HepG2 (cell line): ENCODE data around the gene EPHX1. TPM values are rescaled to one million over a fixed set of nuclear protein-coding genes. Genes with fewer than 3 reads are reported as not detected.

Source experiments
- BRCA1 ChIP-seq: sonication (generic); formaldehyde crosslinking; IDR thresholded peaks from 2 replicates; pipeline ENCODE4 v1.4.0; 2020; ENCODE audit warnings: missing genetic modification reagents
- FOSL2 ChIP-seq: sonication (generic); formaldehyde crosslinking; IDR thresholded peaks from 2 replicates; pipeline ENCODE4 v1.4.0; 2020; ENCODE audit warnings: missing genetic modification reagents
- HNRNPH1 ChIP-seq: fragments of 200-400 bp; formaldehyde crosslinking; optimal IDR thresholded peaks from 2 replicates; pipeline ENCODE3; 2017; ENCODE audit warnings: mild to moderate bottlenecking, low read depth, low read length
- IRX3 ChIP-seq: sonication (generic); formaldehyde crosslinking; IDR thresholded peaks from 2 replicates; pipeline ENCODE4 v1.8.1; 2023; ENCODE audit warnings: mild to moderate bottlenecking, low read depth, missing genetic modification reagents, borderline replicate concordance
- KDM3A ChIP-seq: IDR thresholded peaks from 2 replicates; pipeline ENCODE4 v1.6.1; 2018; ENCODE audit warnings: low read depth, missing compliant biosample characterization
- KMT2A ChIP-seq: sonication (generic); formaldehyde crosslinking; IDR thresholded peaks from 2 replicates; pipeline ENCODE4 v1.4.0; 2020; ENCODE audit warnings: missing genetic modification reagents
- MBNL3 ChIP-seq: fragments of 250-450 bp; sonication (Bioruptor Pico); conservative IDR thresholded peaks from 2 replicates; pipeline ENCODE4 v1.8.0; 2022; ENCODE audit warnings: mild to moderate bottlenecking, inconsistent platforms
- MTERF4 ChIP-seq: sonication (generic); formaldehyde crosslinking; IDR thresholded peaks from 2 replicates; pipeline ENCODE4 v1.8.0; 2023; ENCODE audit warnings: mild to moderate bottlenecking, missing genetic modification reagents
- MTF2 ChIP-seq: sonication (generic); formaldehyde crosslinking; IDR thresholded peaks from 2 replicates; pipeline ENCODE4 v1.5.0; 2020; ENCODE audit warnings: missing genetic modification reagents, borderline replicate concordance
- MZF1 ChIP-seq: sonication (generic); formaldehyde crosslinking; IDR thresholded peaks from 2 replicates; pipeline ENCODE4 v1.8.1; 2023; ENCODE audit warnings: mild to moderate bottlenecking, missing genetic modification reagents, borderline replicate concordance
- ONECUT2 ChIP-seq: sonication (generic); formaldehyde crosslinking; IDR thresholded peaks from 2 replicates; pipeline ENCODE4 v1.4.0; 2020; ENCODE audit warnings: missing genetic modification reagents
- RAD21 ChIP-seq: fragments of 450-650 bp; formaldehyde crosslinking; IDR thresholded peaks from 2 replicates; pipeline ENCODE4 v1.5.0; 2020; ENCODE audit warnings: mild to moderate bottlenecking
- RARA ChIP-seq: IDR thresholded peaks from 2 replicates; pipeline ENCODE4 v1.6.1; 2016; ENCODE audit warnings: missing genetic modification reagents, missing compliant biosample characterization
- RARG ChIP-seq: sonication (generic); formaldehyde crosslinking; IDR thresholded peaks from 2 replicates; pipeline ENCODE4 v1.4.0; 2020; ENCODE audit warnings: low read depth, mild to moderate bottlenecking, missing genetic modification reagents
- ZBTB1 ChIP-seq: sonication (generic); formaldehyde crosslinking; IDR thresholded peaks from 2 replicates; pipeline ENCODE4 v1.4.0; 2020; ENCODE audit warnings: missing genetic modification reagents, borderline replicate concordance
- ZBTB7A ChIP-seq: sonication (generic); formaldehyde crosslinking; IDR thresholded peaks from 2 replicates; pipeline ENCODE4 v1.8.0; 2022; ENCODE audit warnings: mild to moderate bottlenecking, missing genetic modification reagents
- ZNF232 ChIP-seq: sonication (generic); formaldehyde crosslinking; IDR thresholded peaks from 2 replicates; pipeline ENCODE4 v1.4.0; 2020; ENCODE audit warnings: missing genetic modification reagents, borderline replicate concordance
- ZNF251 ChIP-seq: sonication (generic); formaldehyde crosslinking; IDR thresholded peaks from 2 replicates; pipeline ENCODE4 v1.9.0; 2021; ENCODE audit warnings: mild to moderate bottlenecking, missing genetic modification reagents
- ZNF260 ChIP-seq: sonication (generic); formaldehyde crosslinking; IDR thresholded peaks from 2 replicates; pipeline ENCODE4 v1.4.0; 2020; ENCODE audit warnings: missing genetic modification reagents, low read depth, mild to moderate bottlenecking, borderline replicate concordance
- ZNF777 ChIP-seq: sonication (generic); formaldehyde crosslinking; IDR thresholded peaks from 2 replicates; pipeline ENCODE4 v1.4.0; 2020; ENCODE audit warnings: missing genetic modification reagents
- ZSCAN12 ChIP-seq: sonication (generic); formaldehyde crosslinking; IDR thresholded peaks from 2 replicates; pipeline ENCODE4 v1.9.0; 2021; ENCODE audit warnings: mild to moderate bottlenecking, missing genetic modification reagents
- polyA plus RNA-seq, 8 experiments: library from polyadenylated mRNA; depleted of rRNA in 3 of 8; stranded (reverse) in 7 of 8; unstranded in 1 of 8; fragments of >200 nt; fragmentation: Illumina TruSeq in 4 of 8; extraction: Trizol in 4 of 8; gene quantifications; 2 replicates each; pipeline versions ENCODE4 v1.2.1 to v1.2.3, GENCODE V29; 2011 to 2016; ENCODE audit warnings: low read depth in 4 of 8, missing spikeins in 1 of 8, mixed read lengths in 1 of 8; ENCODE audit not compliant: insufficient read depth in 1 of 8
- total RNA-seq, 5 experiments: library from RNA; depleted of rRNA; stranded (reverse); fragments of >200 nt; fragmentation: Illumina TruSeq; extraction: Trizol; gene quantifications; 2 replicates each; pipeline ENCODE4 v1.2.3, GENCODE V29; 2016; ENCODE audit warnings: low read depth in 1 of 5
- TF ChIP-seq, protein P1 (sequence below): sonication (generic); formaldehyde crosslinking; IDR thresholded peaks from 2 replicates; pipeline ENCODE4 v1.8.0; 2022; ENCODE audit warnings: mild to moderate bottlenecking, missing genetic modification reagents, moderate library complexity
- TF ChIP-seq, protein P2 (sequence below), 2 experiments: sonication (generic) in 1 of 2; formaldehyde crosslinking in 1 of 2; IDR thresholded peaks; 2 replicates each; pipeline versions ENCODE4 v1.4.0 to v1.6.1; 2016 to 2020; ENCODE audit warnings: borderline replicate concordance in 1 of 2, low read depth in 1 of 2, mild to moderate bottlenecking in 1 of 2, missing genetic modification reagents in 1 of 2
- TF ChIP-seq, protein P3 (sequence below): sonication (generic); formaldehyde crosslinking; IDR thresholded peaks from 2 replicates; pipeline ENCODE4 v1.4.0; 2020; ENCODE audit warnings: missing genetic modification reagents, borderline replicate concordance

The EPHX1 gene
- total and polyA plus RNA-seq, 2 of the 13 experiments (the other 11 are each of a cell fraction or from before 2014, with no cell fraction given), result 27.7 to 36.5 TPM

GRCh38 chr1:225825078-225825477, 15.2 kb downstream of the EPHX1 start (continued):
- TF ChIP-seq MBNL3 (CRISPR knock-in tag) (no peak), HNRNPH1 (no peak), RAD21 (CRISPR knock-in tag) (no peak), ONECUT2 (CRISPR knock-in tag) (no peak), KDM3A (CRISPR knock-in tag) (peak; percentile 66; the same call in 1 of the 2 replicates), KMT2A (peak; percentile 76; the same call in 1 of the 2 replicates), IRX3 (CRISPR knock-in tag) (no peak), BRCA1 (CRISPR knock-in tag) (no peak), RARG (CRISPR knock-in tag) (no peak), ZNF251 (CRISPR knock-in tag) (no peak), ZSCAN12 (no peak), ZNF777 (no peak), MTF2 (CRISPR knock-in tag) (no peak), ZBTB1 (CRISPR knock-in tag) (no peak), MZF1 (CRISPR knock-in tag) (no peak), RARA (CRISPR knock-in tag) (peak; percentile 53; the same call in 1 of the 2 replicates), ZBTB7A (CRISPR knock-in tag) (no peak), ZNF232 (peak; percentile 79; the same call in 1 of the 2 replicates), ZNF260 (no peak), FOSL2 (CRISPR knock-in tag) (peak; percentile 49; the same call in 1 of the 2 replicates), MTERF4 (CRISPR knock-in tag) (no peak)
- TF ChIP-seq, protein P1, sequence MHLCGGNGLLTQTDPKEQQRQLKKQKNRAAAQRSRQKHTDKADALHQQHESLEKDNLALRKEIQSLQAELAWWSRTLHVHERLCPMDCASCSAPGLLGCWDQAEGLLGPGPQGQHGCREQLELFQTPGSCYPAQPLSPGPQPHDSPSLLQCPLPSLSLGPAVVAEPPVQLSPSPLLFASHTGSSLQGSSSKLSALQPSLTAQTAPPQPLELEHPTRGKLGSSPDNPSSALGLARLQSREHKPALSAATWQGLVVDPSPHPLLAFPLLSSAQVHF (CRISPR knock-in tag), result no peak
- TF ChIP-seq, protein P2, sequence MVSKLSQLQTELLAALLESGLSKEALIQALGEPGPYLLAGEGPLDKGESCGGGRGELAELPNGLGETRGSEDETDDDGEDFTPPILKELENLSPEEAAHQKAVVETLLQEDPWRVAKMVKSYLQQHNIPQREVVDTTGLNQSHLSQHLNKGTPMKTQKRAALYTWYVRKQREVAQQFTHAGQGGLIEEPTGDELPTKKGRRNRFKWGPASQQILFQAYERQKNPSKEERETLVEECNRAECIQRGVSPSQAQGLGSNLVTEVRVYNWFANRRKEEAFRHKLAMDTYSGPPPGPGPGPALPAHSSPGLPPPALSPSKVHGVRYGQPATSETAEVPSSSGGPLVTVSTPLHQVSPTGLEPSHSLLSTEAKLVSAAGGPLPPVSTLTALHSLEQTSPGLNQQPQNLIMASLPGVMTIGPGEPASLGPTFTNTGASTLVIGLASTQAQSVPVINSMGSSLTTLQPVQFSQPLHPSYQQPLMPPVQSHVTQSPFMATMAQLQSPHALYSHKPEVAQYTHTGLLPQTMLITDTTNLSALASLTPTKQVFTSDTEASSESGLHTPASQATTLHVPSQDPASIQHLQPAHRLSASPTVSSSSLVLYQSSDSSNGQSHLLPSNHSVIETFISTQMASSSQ (IDR thresholded peaks at IDR 0.05; ENCODE audit: low read depth), result no peak
- TF ChIP-seq, protein P2 (CRISPR knock-in tag; IDR thresholded peaks at IDR 0.05; ENCODE audit: borderline replicate concordance), result no peak; the same call in 1 of the 2 replicates
- TF ChIP-seq, protein P3, sequence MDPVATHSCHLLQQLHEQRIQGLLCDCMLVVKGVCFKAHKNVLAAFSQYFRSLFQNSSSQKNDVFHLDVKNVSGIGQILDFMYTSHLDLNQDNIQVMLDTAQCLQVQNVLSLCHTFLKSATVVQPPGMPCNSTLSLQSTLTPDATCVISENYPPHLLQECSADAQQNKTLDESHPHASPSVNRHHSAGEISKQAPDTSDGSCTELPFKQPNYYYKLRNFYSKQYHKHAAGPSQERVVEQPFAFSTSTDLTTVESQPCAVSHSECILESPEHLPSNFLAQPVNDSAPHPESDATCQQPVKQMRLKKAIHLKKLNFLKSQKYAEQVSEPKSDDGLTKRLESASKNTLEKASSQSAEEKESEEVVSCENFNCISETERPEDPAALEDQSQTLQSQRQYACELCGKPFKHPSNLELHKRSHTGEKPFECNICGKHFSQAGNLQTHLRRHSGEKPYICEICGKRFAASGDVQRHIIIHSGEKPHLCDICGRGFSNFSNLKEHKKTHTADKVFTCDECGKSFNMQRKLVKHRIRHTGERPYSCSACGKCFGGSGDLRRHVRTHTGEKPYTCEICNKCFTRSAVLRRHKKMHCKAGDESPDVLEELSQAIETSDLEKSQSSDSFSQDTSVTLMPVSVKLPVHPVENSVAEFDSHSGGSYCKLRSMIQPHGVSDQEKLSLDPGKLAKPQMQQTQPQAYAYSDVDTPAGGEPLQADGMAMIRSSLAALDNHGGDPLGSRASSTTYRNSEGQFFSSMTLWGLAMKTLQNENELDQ (CRISPR knock-in tag), result no peak
